ENCODE measurements around the gene KRT37.
"Not testable (repeated sequence)": the region's sequence is repeated elsewhere in the genome, so short reads cannot be mapped to it uniquely, and the experiment has no call there.

Gene KRT37

DNA sequence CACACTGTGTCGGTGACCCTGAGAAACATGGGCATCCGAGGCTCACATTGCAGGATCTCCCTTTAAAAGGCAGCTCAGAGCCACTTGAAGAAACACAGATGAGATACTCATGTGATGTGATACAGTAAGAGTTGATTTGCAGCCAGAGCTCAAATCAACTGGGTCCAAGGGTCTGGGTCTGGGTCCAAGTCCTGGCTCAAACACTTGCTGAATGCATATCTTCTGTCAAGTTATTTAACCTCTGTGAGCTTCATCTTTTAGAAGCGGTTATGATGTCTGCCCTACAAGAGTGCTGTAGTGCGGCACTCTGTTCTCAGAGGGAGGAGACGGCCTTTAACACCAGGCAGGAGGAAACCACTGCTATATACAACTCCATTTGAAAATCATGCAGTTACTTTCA is 10.0 kb upstream of the KRT37 start:
- H3K9me3 ChIP-seq (ENCODE audit: control insufficient read depth, insufficient read depth, low read length), result no peaks in the 10 kb centered on the region
- H3K36me3 ChIP-seq (ENCODE audit: control insufficient read depth, insufficient read depth, low read length), result no peaks in the 10 kb centered on the region
- no peaks in the 10 kb centered on the region for H3K4me1 ChIP-seq (ENCODE audit: control insufficient read depth, insufficient read depth, low read length)
- H3K4me3 ChIP-seq (ENCODE audit: low read depth, low read length), result no peak overlapping the region
- H3K27me3 ChIP-seq (ENCODE audit: control insufficient read depth, insufficient read depth, low read length), result no peaks in the 10 kb centered on the region
- H3K9ac ChIP-seq (ENCODE audit: low read depth, low read length), result no peak overlapping the region

DNA sequence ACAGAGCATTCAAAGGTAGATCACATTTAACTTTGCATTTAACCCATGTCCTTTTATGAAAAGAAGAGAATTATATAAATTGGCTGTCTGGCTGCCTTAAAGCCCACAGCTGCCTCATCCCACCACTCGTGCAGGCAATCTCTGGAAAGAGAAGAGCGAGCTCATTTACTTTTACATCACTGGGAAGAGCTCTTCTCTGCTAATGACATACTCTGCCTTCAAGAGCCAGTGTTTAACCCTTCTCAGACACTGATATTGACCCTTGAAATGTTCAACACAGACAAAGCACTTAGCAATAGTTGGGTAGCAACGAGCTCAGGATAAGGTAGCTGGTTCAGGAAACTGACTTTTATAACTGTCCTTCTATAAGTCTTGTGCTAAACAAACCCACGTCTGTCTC is 9.6 kb upstream of the KRT37 start:
- H3K4me3 ChIP-seq (ENCODE audit: low read depth, low read length), result no peak overlapping the region
- no peaks in the 10 kb centered on the region for H3K36me3 ChIP-seq (ENCODE audit: control insufficient read depth, insufficient read depth, low read length)
- H3K9ac ChIP-seq (ENCODE audit: low read depth, low read length), result no peak overlapping the region
- H3K9me3 ChIP-seq (ENCODE audit: control insufficient read depth, insufficient read depth, low read length), result no peaks in the 10 kb centered on the region
- H3K4me1 ChIP-seq (ENCODE audit: control insufficient read depth, insufficient read depth, low read length), result no peaks in the 10 kb centered on the region
- no peaks in the 10 kb centered on the region for H3K27me3 ChIP-seq (ENCODE audit: control insufficient read depth, insufficient read depth, low read length)

DNA sequence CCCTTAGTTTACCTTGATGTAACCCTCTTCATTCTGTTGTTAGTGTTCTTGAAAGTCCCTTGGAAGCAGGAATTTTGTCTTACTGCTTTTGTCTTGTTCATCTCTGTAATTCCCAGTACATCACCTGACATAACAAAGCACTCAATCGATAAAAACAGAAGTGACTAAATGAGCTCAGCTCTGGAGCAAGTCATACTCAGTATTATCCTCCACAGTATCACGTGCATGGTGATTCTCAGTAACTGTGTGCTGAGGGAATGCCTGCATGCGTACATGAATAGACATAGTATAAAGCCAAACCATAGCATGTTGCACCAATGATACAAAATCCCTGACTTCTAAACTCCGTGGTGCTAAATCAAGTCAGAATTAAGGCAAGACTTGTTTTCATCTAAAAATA is 9.2 kb upstream of the KRT37 start:
- H3K36me3 ChIP-seq (ENCODE audit: control insufficient read depth, insufficient read depth, low read length), result no peaks in the 10 kb centered on the region
- H3K9me3 ChIP-seq (ENCODE audit: control insufficient read depth, insufficient read depth, low read length), result no peaks in the 10 kb centered on the region
- no peaks in the 10 kb centered on the region for H3K27me3 ChIP-seq (ENCODE audit: control insufficient read depth, insufficient read depth, low read length)
- no peak overlapping the region for H3K4me3 ChIP-seq (ENCODE audit: low read depth, low read length)
- no peak overlapping the region for H3K9ac ChIP-seq (ENCODE audit: low read depth, low read length)
- H3K4me1 ChIP-seq (ENCODE audit: control insufficient read depth, insufficient read depth, low read length), result no peaks in the 10 kb centered on the region

DNA sequence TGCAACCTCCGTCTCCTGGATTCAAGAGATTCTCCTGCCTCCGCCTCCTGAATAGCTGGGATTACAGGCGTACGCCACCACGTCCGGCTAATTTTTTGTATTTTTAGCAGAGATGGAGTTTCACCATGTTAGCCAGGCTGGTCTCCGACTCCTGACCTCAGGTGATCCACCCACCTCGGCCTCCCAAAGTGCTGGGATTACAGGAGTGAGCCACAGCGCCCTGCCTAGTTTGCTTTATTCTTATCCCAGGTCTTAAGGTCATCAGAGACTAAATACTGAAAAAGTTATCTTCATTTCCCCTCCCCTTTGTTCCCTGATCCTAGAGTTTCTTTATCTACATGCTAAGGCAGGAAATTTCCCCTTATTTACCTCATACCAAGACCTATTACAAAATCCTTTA is 6.0 kb upstream of the KRT37 start:
- H3K36me3 ChIP-seq (ENCODE audit: control insufficient read depth, insufficient read depth, low read length); H3K4me3 ChIP-seq (ENCODE audit: low read depth, low read length); H3K4me1 ChIP-seq (ENCODE audit: control insufficient read depth, insufficient read depth, low read length); H3K9ac ChIP-seq (ENCODE audit: low read depth, low read length); H3K27me3 ChIP-seq (ENCODE audit: control insufficient read depth, insufficient read depth, low read length); H3K9me3 ChIP-seq (ENCODE audit: control insufficient read depth, insufficient read depth, low read length): not testable (repeated sequence)

DNA sequence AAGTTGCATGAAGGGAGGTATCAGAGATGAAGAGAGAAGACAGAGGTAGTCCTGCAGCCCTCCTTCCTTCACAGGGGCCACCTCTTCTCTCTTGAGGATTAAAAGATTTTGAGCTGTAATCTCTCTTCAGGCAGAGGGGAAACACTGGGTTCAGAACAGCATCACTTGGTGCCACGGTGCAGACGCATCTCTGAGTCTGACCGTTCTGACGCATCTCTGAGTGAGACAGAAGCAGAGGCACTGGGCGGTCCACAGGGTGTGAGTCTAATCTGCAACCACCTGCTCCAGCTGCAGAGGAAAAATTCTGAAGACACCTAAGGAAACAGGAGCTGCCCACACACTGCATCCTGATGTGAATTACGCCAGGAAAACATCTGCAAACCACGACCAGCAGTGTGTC is 5.3 kb upstream of the KRT37 start:
- H3K4me1 ChIP-seq (ENCODE audit: control insufficient read depth, insufficient read depth, low read length), result no peaks in the 10 kb centered on the region
- no peaks in the 10 kb centered on the region for H3K9me3 ChIP-seq (ENCODE audit: control insufficient read depth, insufficient read depth, low read length)
- H3K36me3 ChIP-seq (ENCODE audit: control insufficient read depth, insufficient read depth, low read length), result no peaks in the 10 kb centered on the region
- no peak overlapping the region for H3K9ac ChIP-seq (ENCODE audit: low read depth, low read length)
- no peaks in the 10 kb centered on the region for H3K27me3 ChIP-seq (ENCODE audit: control insufficient read depth, insufficient read depth, low read length)
- no peak overlapping the region for H3K4me3 ChIP-seq (ENCODE audit: low read depth, low read length)

DNA sequence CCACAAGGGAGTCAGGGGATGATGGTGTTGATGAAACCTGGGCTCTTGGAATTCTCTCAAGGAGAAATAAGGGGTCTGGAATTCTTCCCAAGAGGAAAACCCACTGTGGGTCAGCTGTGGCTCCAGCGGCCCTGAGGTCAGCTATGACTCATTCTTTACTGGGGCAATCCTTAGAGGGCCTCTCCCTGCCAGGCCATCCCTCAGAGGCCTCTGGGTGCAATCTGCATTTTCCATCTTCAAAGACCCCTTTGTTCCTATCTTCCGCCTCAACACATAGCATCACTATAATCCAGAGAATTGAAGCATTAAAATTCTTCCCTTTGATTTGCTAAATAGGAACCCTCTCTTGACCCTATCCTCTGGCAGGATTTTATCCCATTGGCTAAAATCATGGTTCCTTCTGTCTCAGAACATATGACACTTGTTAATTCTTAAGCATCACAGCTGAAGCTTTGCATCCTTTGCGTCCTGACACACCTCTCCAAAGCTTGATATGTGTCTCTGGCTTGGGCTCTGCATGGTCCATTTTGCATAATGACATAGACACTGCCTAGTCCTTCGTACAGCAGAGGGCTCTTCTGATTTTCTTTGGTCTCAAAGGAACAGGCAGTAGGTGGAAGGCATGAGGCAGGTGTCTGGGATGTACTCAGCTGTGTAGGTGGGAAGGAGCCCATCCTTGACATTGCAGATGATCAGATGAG is 4.4 kb upstream of the KRT37 start:
- H3K4me1 ChIP-seq (ENCODE audit: control insufficient read depth, insufficient read depth, low read length), result no peaks in the 10 kb centered on the region
- no peaks in the 10 kb centered on the region for H3K36me3 ChIP-seq (ENCODE audit: control insufficient read depth, insufficient read depth, low read length)
- no peak overlapping the region for H3K9ac ChIP-seq (ENCODE audit: low read depth, low read length)
- no peak overlapping the region for H3K4me3 ChIP-seq (ENCODE audit: low read depth, low read length)
- H3K27me3 ChIP-seq (ENCODE audit: control insufficient read depth, insufficient read depth, low read length), result no peaks in the 10 kb centered on the region
- no peaks in the 10 kb centered on the region for H3K9me3 ChIP-seq (ENCODE audit: control insufficient read depth, insufficient read depth, low read length)

DNA sequence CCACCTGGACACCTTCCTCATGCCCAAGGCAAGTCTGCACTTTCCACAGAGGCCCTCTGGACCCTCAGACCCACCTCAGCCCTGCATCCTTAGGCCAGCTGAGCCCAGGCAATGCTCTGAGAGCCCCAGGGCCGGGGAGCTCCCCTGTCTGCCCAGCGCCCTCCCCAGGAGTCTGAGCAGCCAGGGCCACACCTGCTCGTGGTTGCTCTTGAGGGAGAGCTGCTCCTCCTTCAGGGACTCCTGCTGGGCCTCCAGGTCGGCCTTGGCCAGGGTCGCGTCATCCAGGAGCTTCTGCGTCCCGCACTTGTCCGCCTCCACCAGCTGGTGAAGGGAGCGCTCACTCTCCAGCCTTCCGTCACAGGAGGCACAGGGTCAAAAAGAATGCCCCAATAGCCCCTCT is 1.8 kb downstream of the KRT37 start:
- not testable (repeated sequence) for H3K4me1 ChIP-seq (ENCODE audit: control insufficient read depth, insufficient read depth, low read length); H3K4me3 ChIP-seq (ENCODE audit: low read depth, low read length); H3K27me3 ChIP-seq (ENCODE audit: control insufficient read depth, insufficient read depth, low read length)

DNA sequence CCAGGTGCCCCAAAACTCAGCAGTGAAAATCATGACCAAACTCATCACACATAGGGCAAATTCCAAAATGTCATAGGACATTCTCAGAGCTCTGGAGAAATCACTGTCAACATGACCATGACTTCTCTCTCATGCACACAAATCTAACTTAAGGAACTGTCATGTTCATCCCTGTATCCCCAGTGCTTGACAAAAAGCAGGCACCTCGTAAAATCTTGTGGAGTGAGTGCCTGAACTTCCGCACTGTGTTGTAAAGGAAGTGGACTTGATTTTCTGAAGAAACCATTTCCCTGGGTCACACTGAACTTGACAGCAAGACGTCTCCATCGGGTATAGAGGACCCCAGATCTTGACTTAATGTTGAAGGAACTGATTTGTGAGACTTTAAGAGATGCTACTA is 2.8 kb downstream of the KRT37 start:
- H3K4me3 ChIP-seq (ENCODE audit: low read depth, low read length), result no peak overlapping the region

More for the DNA sequence above, 1.8 kb downstream of the KRT37 start:
- H3K36me3 ChIP-seq (ENCODE audit: control insufficient read depth, insufficient read depth, low read length); H3K9me3 ChIP-seq (ENCODE audit: control insufficient read depth, insufficient read depth, low read length); H3K9ac ChIP-seq (ENCODE audit: low read depth, low read length): not testable (repeated sequence)

DNA sequence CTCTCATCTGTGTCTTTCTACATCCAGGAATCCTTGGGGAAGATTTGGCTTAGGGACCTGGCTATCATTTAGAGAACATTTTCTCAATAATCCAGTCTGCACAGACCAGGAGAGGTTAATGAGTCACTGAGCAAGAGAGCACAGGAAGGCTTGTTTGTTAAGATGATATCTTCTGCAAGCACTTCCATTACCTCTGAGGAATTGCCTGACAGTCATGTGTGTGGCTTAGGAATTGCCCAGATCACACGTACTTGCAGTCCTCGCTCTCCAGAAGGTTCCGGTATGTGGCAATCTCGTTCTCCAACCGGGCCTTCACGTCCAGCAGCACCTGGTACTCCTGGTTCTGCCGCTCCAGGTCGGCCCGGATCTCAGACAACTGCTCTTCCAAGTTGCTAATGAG is 3.3 kb downstream of the KRT37 start:
- no peaks in the 10 kb centered on the region for H3K27me3 ChIP-seq (ENCODE audit: control insufficient read depth, insufficient read depth, low read length)
- no peaks in the 10 kb centered on the region for H3K36me3 ChIP-seq (ENCODE audit: control insufficient read depth, insufficient read depth, low read length)
- H3K9me3 ChIP-seq (ENCODE audit: control insufficient read depth, insufficient read depth, low read length), result no peaks in the 10 kb centered on the region
- H3K4me1 ChIP-seq (ENCODE audit: control insufficient read depth, insufficient read depth, low read length), result no peaks in the 10 kb centered on the region
- H3K9ac ChIP-seq (ENCODE audit: low read depth, low read length), result no peak overlapping the region
- H3K4me3 ChIP-seq (ENCODE audit: low read depth, low read length), result no peak overlapping the region

More for the DNA sequence above, 2.8 kb downstream of the KRT37 start:
- H3K27me3 ChIP-seq (ENCODE audit: control insufficient read depth, insufficient read depth, low read length), result no peaks in the 10 kb centered on the region
- H3K9ac ChIP-seq (ENCODE audit: low read depth, low read length), result no peak overlapping the region
- H3K4me1 ChIP-seq (ENCODE audit: control insufficient read depth, insufficient read depth, low read length), result no peaks in the 10 kb centered on the region
- H3K9me3 ChIP-seq (ENCODE audit: control insufficient read depth, insufficient read depth, low read length), result no peaks in the 10 kb centered on the region
- no peaks in the 10 kb centered on the region for H3K36me3 ChIP-seq (ENCODE audit: control insufficient read depth, insufficient read depth, low read length)

DNA sequence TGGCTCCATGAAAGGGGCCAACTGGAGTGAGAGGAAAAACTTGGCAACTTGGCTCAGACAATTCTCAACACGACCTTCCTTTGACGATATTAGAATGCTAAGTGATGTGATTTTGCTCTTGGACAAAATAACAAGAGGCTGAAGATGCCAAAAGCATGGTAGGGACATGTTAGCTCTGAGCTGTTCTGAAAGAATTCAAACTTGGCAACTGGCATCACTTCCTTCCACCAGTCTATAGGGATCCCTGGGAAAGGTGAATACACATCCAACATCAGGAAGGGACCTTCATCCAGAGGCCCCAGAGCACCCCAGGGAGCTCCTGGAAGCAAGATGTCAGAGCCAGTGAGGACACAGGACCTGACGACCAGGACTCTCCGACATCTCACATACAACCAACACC is 4.3 kb downstream of the KRT37 start:
- H3K9ac ChIP-seq (ENCODE audit: low read depth, low read length), result no peak overlapping the region
- H3K27me3 ChIP-seq (ENCODE audit: control insufficient read depth, insufficient read depth, low read length), result no peaks in the 10 kb centered on the region
- H3K9me3 ChIP-seq (ENCODE audit: control insufficient read depth, insufficient read depth, low read length), result no peaks in the 10 kb centered on the region
- H3K4me1 ChIP-seq (ENCODE audit: control insufficient read depth, insufficient read depth, low read length), result no peaks in the 10 kb centered on the region
- H3K36me3 ChIP-seq (ENCODE audit: control insufficient read depth, insufficient read depth, low read length), result no peaks in the 10 kb centered on the region
- H3K4me3 ChIP-seq (ENCODE audit: low read depth, low read length), result no peak overlapping the region

DNA sequence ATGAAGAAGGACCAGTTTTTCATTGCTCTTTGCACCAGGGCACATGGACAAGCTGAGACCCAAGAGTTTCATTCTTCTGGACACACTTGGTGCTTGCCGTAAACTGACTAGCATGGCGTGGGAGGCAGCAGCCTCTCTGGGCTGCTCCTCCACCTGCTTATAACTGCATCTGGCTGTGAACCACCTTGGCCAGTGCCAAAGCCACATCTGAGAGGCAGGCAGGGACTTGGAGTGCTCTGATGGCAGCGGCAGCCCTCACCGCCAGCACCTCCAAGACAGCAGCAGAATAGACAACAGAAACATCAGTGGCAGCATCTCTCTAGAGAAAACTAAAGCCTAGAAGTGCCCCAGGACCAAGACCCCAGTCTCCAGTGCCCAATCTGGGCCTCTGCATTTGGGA is 4.7 kb downstream of the KRT37 start:
- Histone ChIP-seq H3K4me3 (ENCODE audit: low read depth, low read length) (no peak overlapping the region), H3K27me3 (ENCODE audit: control insufficient read depth, insufficient read depth, low read length) (no peaks in the 10 kb centered on the region), H3K36me3 (ENCODE audit: control insufficient read depth, insufficient read depth, low read length) (no peaks in the 10 kb centered on the region), H3K9me3 (ENCODE audit: control insufficient read depth, insufficient read depth, low read length) (no peaks in the 10 kb centered on the region), H3K4me1 (ENCODE audit: control insufficient read depth, insufficient read depth, low read length) (no peaks in the 10 kb centered on the region), H3K9ac (ENCODE audit: low read depth, low read length) (no peak overlapping the region)

DNA sequence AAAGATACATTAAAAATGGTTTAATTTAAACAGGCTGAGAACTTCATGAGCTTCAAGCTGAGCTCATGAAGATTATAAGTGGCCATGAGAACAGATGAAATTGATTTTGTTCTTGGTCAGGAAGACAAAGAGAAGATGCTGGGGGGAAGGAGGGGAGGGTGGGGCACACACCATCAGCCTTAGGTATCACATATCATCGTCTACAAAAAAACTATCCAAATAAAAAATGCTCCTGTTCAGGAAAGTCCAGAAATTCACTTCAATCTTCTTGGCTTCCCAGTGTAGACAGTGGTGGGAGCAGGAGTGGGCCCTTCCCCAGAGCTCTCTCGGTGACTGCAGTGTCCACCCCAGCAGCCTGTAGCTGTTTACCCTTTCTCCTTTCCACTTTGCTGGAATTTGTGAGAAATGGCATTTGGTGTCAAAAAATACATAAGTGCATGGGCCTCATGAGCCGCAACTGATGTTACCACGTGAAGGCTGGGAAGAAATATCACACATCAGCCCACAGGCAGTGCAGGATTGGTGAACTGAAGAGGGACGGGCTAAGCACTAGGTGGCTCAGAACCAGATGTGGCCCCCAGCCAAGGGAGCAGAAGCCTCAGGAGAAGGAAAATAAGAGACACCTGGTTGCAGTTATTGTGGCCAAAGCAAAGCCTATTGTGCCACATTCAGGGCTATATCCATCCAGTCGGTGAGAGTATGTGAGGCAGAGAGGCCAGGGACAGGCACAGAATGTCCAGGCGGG is 6.1 kb downstream of the KRT37 start:
- Histone ChIP-seq H3K36me3 (ENCODE audit: control insufficient read depth, insufficient read depth, low read length) (no peaks in the 10 kb centered on the region), H3K9ac (ENCODE audit: low read depth, low read length) (no peak overlapping the region), H3K4me1 (ENCODE audit: control insufficient read depth, insufficient read depth, low read length) (peaks cover 3% of the 10 kb centered on the region), H3K9me3 (ENCODE audit: control insufficient read depth, insufficient read depth, low read length) (no peaks in the 10 kb centered on the region), H3K27me3 (ENCODE audit: control insufficient read depth, insufficient read depth, low read length) (no peaks in the 10 kb centered on the region), H3K4me3 (ENCODE audit: low read depth, low read length) (no peak overlapping the region)
